Measurements from ENCODE around the gene TLE1. TPM values are rescaled to one million over a fixed set of nuclear protein-coding genes. Genes with fewer than 3 reads are reported as not detected.
"Not testable (repeated sequence)": the region's sequence is repeated elsewhere in the genome, so short reads cannot be mapped to it uniquely, and the experiment has no call there.

The TLE1 gene
- total RNA-seq, 1 donor from 2014 or later: 30.1 TPM

GRCh38 chr9:81622471-81623255 is 66.7 kb downstream of the TLE1 start:
- DNase-seq (ENCODE audit: low read depth): no peak

GRCh38 chr9:81621785-81622259 is 67.5 kb downstream of the TLE1 start:
- DNase-seq (ENCODE audit: low read depth): no peak

- DNase-seq (ENCODE audit: low read depth): no peak
Measured at GRCh38 chr9:81621118-81621517, 68.2 kb downstream of the TLE1 start.

GRCh38 chr9:81620002-81620390 is 69.4 kb downstream of the TLE1 start:
- DNase-seq (ENCODE audit: low read depth): no peak

- peak; percentile 83 for DNase-seq (ENCODE audit: low read depth)
Measured at GRCh38 chr9:81619353-81620001, 69.9 kb downstream of the TLE1 start.

DNA sequence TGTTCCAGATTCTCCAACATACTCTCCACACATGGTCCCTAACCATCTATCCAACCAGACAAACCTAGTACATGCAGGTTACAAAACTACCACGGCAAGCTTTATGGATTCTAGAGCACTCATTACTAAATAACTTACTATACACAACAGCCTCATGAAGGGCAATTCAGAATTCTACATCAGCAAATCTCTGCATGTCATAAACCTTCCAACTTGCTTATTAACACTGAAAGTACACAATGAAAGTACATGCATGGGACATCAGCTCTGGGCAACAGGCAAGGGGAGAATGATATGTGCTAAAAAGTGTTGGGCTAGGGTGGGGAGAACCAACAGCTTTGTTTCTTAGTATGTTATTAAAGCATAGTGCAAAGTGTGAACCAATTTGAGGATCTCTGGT is 70.4 kb downstream of the TLE1 start:
- DNase-seq (ENCODE audit: low read depth): no peak

DNA sequence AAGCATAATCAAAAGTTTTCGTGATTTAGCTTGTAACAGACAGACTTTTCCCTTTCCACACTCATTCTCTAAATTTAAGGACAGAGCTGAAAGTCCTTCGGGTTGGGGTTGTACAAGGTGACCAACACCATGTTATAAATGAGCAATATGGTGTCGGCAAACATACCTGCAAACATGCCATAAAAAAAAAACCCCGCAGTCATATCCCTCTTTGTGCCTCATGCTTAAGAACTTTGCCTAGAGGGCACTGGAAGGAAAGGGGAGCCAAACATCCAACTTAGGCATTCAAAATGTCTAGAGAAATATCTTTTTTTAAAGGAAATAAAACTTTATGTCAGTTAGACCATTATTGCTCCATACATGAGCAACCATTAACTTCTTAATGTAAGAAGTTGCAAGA is 73.2 kb downstream of the TLE1 start:
- no peak for DNase-seq (ENCODE audit: low read depth)

- DNase-seq (ENCODE audit: low read depth): no peak
Measured at GRCh38 chr9:81614335-81614734, 75.0 kb downstream of the TLE1 start.

GRCh38 chr9:81613002-81613812 is 76.1 kb downstream of the TLE1 start:
- DNase-seq (ENCODE audit: low read depth): no peak

- no peak for DNase-seq (ENCODE audit: low read depth)
Measured at GRCh38 chr9:81611664-81612063, 77.7 kb downstream of the TLE1 start.

GRCh38 chr9:81610740-81611107 is 78.6 kb downstream of the TLE1 start:
- no peak for DNase-seq (ENCODE audit: low read depth)

- DNase-seq (ENCODE audit: low read depth): peak; percentile 91
Measured at GRCh38 chr9:81609782-81610739, 79.3 kb downstream of the TLE1 start.

- no peak for DNase-seq (ENCODE audit: low read depth)
Measured at GRCh38 chr9:81608289-81608657, 81.1 kb downstream of the TLE1 start.

GRCh38 chr9:81607593-81608288 is 81.6 kb downstream of the TLE1 start:
- DNase-seq (ENCODE audit: low read depth): peak; percentile 67

GRCh38 chr9:81606261-81606660 is 83.1 kb downstream of the TLE1 start:
- DNase-seq (ENCODE audit: low read depth): not testable (repeated sequence)

GRCh38 chr9:81605170-81605670 is 84.1 kb downstream of the TLE1 start:
- DNase-seq (ENCODE audit: low read depth): no peak

DNA sequence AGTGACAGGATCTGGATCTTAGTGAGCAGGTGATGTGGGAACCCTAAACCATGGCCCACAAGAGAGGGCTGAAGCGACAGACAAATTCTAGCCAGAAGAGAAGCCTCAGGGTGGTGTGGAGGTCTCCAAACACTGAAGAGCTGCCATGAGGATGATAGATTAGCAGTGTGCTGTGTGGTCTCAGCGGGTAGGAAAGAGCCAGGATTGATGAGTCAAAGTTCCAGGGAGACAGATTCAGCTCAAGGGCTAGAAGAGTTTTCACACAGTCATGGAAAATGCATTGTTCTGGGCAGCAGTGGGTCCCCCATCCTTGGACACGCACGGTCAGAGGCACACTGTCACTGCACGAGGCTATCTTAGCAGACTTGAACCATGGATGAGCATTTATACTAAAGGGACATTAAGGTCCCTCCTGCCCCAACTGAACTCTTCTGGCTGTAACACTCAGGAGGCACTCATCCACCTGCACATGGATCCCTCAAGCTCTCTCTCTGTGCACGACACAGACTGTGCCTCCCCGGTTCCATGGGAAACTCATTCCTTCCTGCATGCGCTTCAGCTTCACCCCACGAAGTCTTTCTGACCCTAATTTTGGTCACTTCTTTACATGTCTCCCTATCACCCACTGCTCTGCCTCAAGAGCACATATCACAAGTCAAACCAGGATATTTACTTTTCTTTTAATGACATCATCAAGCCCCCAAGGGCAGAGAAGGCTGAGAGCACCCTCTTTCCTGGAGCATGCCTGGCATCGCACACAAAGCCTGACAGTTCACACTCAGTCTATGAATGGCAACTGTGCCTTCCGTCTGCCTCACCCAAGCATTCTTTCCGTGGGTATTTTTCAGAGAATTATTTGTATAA is 84.8 kb downstream of the TLE1 start:
- peak; percentile 51 for DNase-seq (ENCODE audit: low read depth)

DNA sequence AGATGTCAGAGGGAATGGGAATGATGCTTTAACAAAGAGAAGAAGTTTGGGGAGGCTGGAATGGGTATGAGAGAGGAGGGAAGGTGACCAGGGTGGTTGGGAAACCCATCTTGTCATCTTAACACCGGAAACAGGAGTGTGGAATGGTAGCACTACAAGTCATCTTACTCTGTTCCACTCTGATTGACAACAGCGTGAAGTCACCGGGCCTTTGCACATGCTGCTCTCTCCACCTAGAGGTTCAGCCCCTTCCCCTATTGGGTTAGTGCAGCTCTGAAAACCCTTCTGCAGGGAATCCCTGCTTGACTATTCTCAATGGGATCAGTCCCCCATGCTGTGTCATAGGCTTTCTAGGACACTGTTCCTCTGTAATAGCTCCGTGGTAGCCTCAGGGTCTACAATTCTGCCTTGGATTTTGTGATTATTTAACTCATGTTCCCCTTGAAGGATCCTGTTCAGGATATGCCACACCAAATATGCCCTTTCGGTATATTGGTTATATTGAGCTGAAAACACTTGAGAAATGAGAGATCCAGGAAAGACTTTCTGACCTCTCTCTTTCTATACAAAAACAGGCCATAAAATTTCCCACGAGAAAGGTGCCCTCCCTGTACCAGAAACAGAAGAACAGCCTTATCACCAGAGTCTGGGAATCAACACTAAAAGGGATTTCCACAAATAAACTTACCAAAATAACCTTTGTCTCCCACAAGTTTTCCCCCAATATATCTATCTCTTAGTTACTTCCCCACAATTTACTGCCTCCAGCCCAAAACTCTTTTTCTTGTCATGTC is 86.3 kb downstream of the TLE1 start:
- no peak for DNase-seq (ENCODE audit: low read depth)
